K562 (cell line): ENCODE results near the gene NT5DC4. TPM values are rescaled to one million over a fixed set of nuclear protein-coding genes. Genes with fewer than 3 reads are reported as not detected.

Experiments used
- ATAC-seq: fragments of 200-7000 bp; cut with Tn5 transposase; 3 replicates; pipeline ENCODE4 v1.9.1; 2020; ENCODE audit warnings: moderate library complexity
- BruUV-seq: library from RNA; stranded (reverse); fragments of 400-500 nt; replicated peaks from 2 replicates; lab custom pipeline; 2021; lab: Mats Ljungman, UMichigan
- CTCF ChIA-PET: fragments of 300-600 bp; formaldehyde crosslinking; extraction: SDS; loops from one replicate; lab custom pipeline; 2021; ENCODE audit warnings: low intra/inter-chr PET ratio; lab: Yijun Ruan, JAX
- POLR2A ChIA-PET: fragments of 300-600, 350-650 bp; sonication (Branson Sonifier 250); formaldehyde crosslinking; extraction: SDS; loops from one replicate; lab custom pipeline; 2021; ENCODE audit warnings: antibody characterized with exemption, inconsistent platforms; lab: Yijun Ruan, JAX
- DNase-seq, 4 experiments: peaks; one replicate each; pipeline versions ENCODE4 v3.0.0 to v3.0.0-alpha.2; 2011 to 2018; ENCODE audit warnings: low spot score in 3 of 4, mixed read lengths in 3 of 4; ENCODE audit errors: extremely low read depth in 1 of 4
- FAIRE-seq: peaks from 2 replicates; lab custom pipeline; 2011; peaks lifted over from hg19 to GRCh38; lab: Jason Lieb, UNC
- H2AFZ ChIP-seq: 2 replicates; pipeline ENCODE4 v1.6.0; 2011; ENCODE audit warnings: low read depth, low read length, control low read depth, inconsistent platforms
- H3K27ac ChIP-seq: fragments of 200-600 bp; 3 replicates; pipeline ENCODE4 v1.8.0; 2011; ENCODE audit warnings: low read depth, mild to moderate bottlenecking, control low read depth, inconsistent platforms, low read length, moderate library complexity, mixed read lengths; ENCODE audit errors: extremely low read depth
- H3K27me3 ChIP-seq, 2 experiments: fragments of 300-600 bp in 1 of 2; 2 replicates in 1 of 2; 3 replicates in 1 of 2; pipeline versions ENCODE4 v1.6.0 to v1.8.0; 2011; ENCODE audit warnings: inconsistent platforms in 2 of 2, low read length in 2 of 2, mild to moderate bottlenecking in 1 of 2, mixed read lengths in 1 of 2, moderate library complexity in 1 of 2; ENCODE audit not compliant: control insufficient read depth in 2 of 2, insufficient read depth in 2 of 2
- H3K36me3 ChIP-seq: fragments of 300-600 bp; 3 replicates; pipeline ENCODE4 v1.8.0; 2011; ENCODE audit warnings: mild to moderate bottlenecking, low read length, inconsistent platforms; ENCODE audit not compliant: control insufficient read depth, insufficient read depth
- H3K4me1 ChIP-seq, 2 experiments: fragments of 200-600 bp in 1 of 2; replicated peaks in 1 of 2; 2 replicates in 1 of 2; 3 replicates in 1 of 2; pipeline versions ENCODE4 v1.5.1 to v1.8.0; 2011; ENCODE audit warnings: inconsistent platforms in 2 of 2, low read length in 2 of 2, mild to moderate bottlenecking in 1 of 2, mixed read lengths in 1 of 2, moderate library complexity in 1 of 2; ENCODE audit not compliant: control insufficient read depth in 2 of 2, insufficient read depth in 2 of 2
- H3K4me2 ChIP-seq: 2 replicates; pipeline ENCODE4 v1.6.1; 2011; ENCODE audit warnings: low read length, control low read depth, inconsistent platforms, mixed read lengths; ENCODE audit not compliant: insufficient read depth
- H3K4me3 ChIP-seq: fragments of 200-600 bp; sonication (generic), shearing (Covaris generic); 2 replicates; pipeline ENCODE4 v1.5.1; 2016; ENCODE audit warnings: control low read depth, inconsistent platforms
- H3K79me2 ChIP-seq: fragments of 200-600 bp; 3 replicates; pipeline ENCODE4 v1.8.0; 2011; ENCODE audit warnings: low read length, inconsistent platforms; ENCODE audit not compliant: control insufficient read depth, insufficient read depth
- H3K9ac ChIP-seq, 2 experiments: 2 replicates each; pipeline versions ENCODE4 v1.6.0 to v1.6.1; 2011; ENCODE audit warnings: low read depth in 2 of 2, low read length in 2 of 2, control low read depth in 1 of 2, inconsistent platforms in 1 of 2, mild to moderate bottlenecking in 1 of 2, mixed read lengths in 1 of 2; ENCODE audit not compliant: insufficient read depth in 1 of 2
- H3K9me1 ChIP-seq: one replicate; pipeline ENCODE4 v1.6.0; 2011; ENCODE audit warnings: inconsistent platforms, mild to moderate bottlenecking, low read length, moderate library complexity; ENCODE audit not compliant: control insufficient read depth, insufficient read depth
- H3K9me3 ChIP-seq: replicated peaks from 2 replicates; pipeline ENCODE4 v1.5.1; 2011; ENCODE audit warnings: low read depth, low read length, inconsistent platforms; ENCODE audit not compliant: control insufficient read depth, insufficient read depth
- H4K20me1 ChIP-seq: replicated peaks from 2 replicates; pipeline ENCODE4 v1.6.1; 2011; ENCODE audit warnings: low read length, inconsistent platforms, mixed read lengths; ENCODE audit not compliant: control insufficient read depth, insufficient read depth
- CTCF ChIP-seq, 3 experiments: IDR thresholded peaks in 2 of 3; conservative IDR thresholded peaks in 1 of 3; 2 replicates each; pipeline ENCODE4 v1.5.1; 2011 to 2012; ENCODE audit warnings: low read length in 3 of 3, mild to moderate bottlenecking in 3 of 3, control low read depth in 2 of 3, improper control_type of control experiment in 1 of 3, inconsistent platforms in 1 of 3, low read depth in 1 of 3, mixed read lengths in 1 of 3, moderate library complexity in 1 of 3; ENCODE audit not compliant: insufficient read depth in 2 of 3
- FUS ChIP-seq: fragments of 200-400 bp; formaldehyde crosslinking; optimal IDR thresholded peaks from 2 replicates; pipeline ENCODE3; 2017; ENCODE audit warnings: low read depth, low read length
- POLR2A ChIP-seq: fragments of 450-650 bp; conservative IDR thresholded peaks from 2 replicates; pipeline ENCODE4 v1.6.1; 2016
- SMARCA5 ChIP-seq: fragments of 450-650 bp; IDR thresholded peaks from 2 replicates; pipeline ENCODE4 v1.6.1; 2016
- ZKSCAN8 ChIP-seq: fragments of 200-800 bp; sonication (Bioruptor generic); IDR thresholded peaks from 2 replicates; pipeline ENCODE4 v1.6.1; 2016; ENCODE audit warnings: missing genetic modification characterization, missing compliant biosample characterization
- WGBS: fragments of 100-300 bp; shearing (Covaris generic); methylation state at CpG from one replicate; pipeline ENCODE4 v1.1.6; 2016; ENCODE audit warnings: low coverage, mixed read lengths; ENCODE audit not compliant: insufficient coverage; ENCODE audit errors: missing lambda C conversion rate; 5-methylcytosine and 5-hydroxymethylcytosine counted together
- in situ Hi-C: fragments of 300-500 bp; cut with MboI; formaldehyde crosslinking; loops from 4 replicates; pipeline ENCODE4 v1.15.0; 2018; ENCODE audit warnings: inconsistent platforms, mixed read lengths
- intact Hi-C: fragments of 100-400 bp; cut with micrococcal nuclease; formaldehyde crosslinking; loops from 2 replicates; pipeline ENCODE4 v1.14.2; 2022
- polyA plus RNA-seq, 8 experiments: library from polyadenylated mRNA; depleted of rRNA in 4 of 8; stranded (reverse) in 5 of 8; unstranded in 3 of 8; fragments of >200 nt; fragmentation: Nextera tagmentation in 2 of 8; fragmentation: Illumina TruSeq in 1 of 8; extraction: Ambion mirVana in 2 of 8; extraction: Trizol in 1 of 8; gene quantifications; 2 replicates each; pipeline versions ENCODE4 v1.2.1 to v1.2.3, GENCODE V29; 2011 to 2014; ENCODE audit warnings: inconsistent platforms in 1 of 8, missing spikeins in 1 of 8
- total RNA-seq, 7 experiments: library from RNA; depleted of rRNA in 6 of 7; stranded (reverse); fragments of >200 nt in 6 of 7; fragmentation: Illumina TruSeq in 2 of 7; extraction: Trizol in 2 of 7; gene quantifications; 2 replicates each; pipeline versions ENCODE4 v1.2.1 to v1.2.3, GENCODE V29; 2011 to 2021; ENCODE audit warnings: low replicate concordance in 1 of 7
- TF ChIP-seq, protein P1 (sequence below): fragments of 250-450 bp; sonication (Bioruptor Pico); IDR thresholded peaks from 2 replicates; pipeline ENCODE4 v1.8.0; 2021; ENCODE audit warnings: moderate library complexity, mild to moderate bottlenecking, inconsistent platforms
- TF ChIP-seq, protein P2 (sequence below): fragments of 450-650 bp; IDR thresholded peaks from 2 replicates; pipeline ENCODE4 v1.6.1; 2018; ENCODE audit warnings: mild to moderate bottlenecking, low read depth; ENCODE audit not compliant: partially characterized antibody

NT5DC4 gene
- total and polyA plus RNA-seq, 9 of the 15 experiments (the other 6 are each of a cell fraction or from before 2014, with no cell fraction given), result 0.44 to 6.9 (median 2.5) TPM

GRCh38 chr2:112755444-112755843 is 34.6 kb downstream of the NT5DC4 start (continued):
- no peak for TF ChIP-seq CTCF (IDR thresholded peaks at IDR 0.05 in 2 of 3, conservative IDR thresholded peaks at IDR 0.05 in 1 of 3; ENCODE audit: insufficient read depth in 2 of 3, low read depth in 1 of 3, low read length in 3 of 3)

DNA sequence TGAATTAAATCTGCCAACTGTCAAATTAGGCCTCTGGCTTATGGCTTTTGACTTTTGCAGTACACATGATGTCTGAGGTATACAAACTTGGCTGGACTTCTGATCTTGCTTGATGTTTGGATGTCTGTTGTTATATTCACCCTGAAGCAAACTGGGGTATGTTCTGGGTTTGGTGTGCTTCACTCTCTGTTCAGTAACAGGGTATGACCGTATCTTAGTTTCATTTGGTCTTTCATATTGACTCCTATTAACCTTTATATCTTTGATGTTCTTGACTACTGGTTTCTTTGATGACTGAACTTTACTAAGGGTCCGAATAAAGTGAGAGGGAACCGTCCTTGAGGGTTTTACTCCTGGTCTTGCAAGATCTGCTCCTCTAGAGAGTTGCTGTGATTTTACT is 35.4 kb downstream of the NT5DC4 start:
- H3K4me3 ChIP-seq, result no peak overlapping the region
- DNase-seq, result no peak
- CTCF ChIA-PET, result no interaction called here

More for the DNA sequence above, 35.4 kb downstream of the NT5DC4 start:
- peaks cover 2% of the 10 kb centered on the region; the same call in 1 of the 2 replicates for H3K9me3 ChIP-seq
- H2AFZ ChIP-seq, result no peak overlapping the region
- peaks cover 93% of the 10 kb centered on the region for H3K36me3 ChIP-seq
- in situ Hi-C loops (no loop called here), intact Hi-C loops (no loop called here)
- ATAC-seq, result no peak
- H3K27ac ChIP-seq, result no peak overlapping the region
- no peaks in the 10 kb centered on the region for H3K27me3 ChIP-seq
- H3K79me2 ChIP-seq, result no peaks in the 10 kb centered on the region; the same call in 2 of the 3 replicates
- no peaks in the 10 kb centered on the region for H4K20me1 ChIP-seq
- no peaks in the 10 kb centered on the region for H3K9me1 ChIP-seq
- POLR2A ChIA-PET, result interaction anchor here (1.0 kb wide), 1 partner anchor 12 kb away, joined by 4 read pairs; no protein-coding TSS in a partner anchor
- BruUV-seq, result TSS peak; percentile 13
- no peak overlapping the region for H3K9ac ChIP-seq
- WGBS, result 96% methylated on average over 3 of the region's 3 CpGs
- FAIRE-seq, result no peak
- no peaks in the 10 kb centered on the region; a peak in 1 of 5 replicates for H3K4me1 ChIP-seq
- TF ChIP-seq, protein P1, sequence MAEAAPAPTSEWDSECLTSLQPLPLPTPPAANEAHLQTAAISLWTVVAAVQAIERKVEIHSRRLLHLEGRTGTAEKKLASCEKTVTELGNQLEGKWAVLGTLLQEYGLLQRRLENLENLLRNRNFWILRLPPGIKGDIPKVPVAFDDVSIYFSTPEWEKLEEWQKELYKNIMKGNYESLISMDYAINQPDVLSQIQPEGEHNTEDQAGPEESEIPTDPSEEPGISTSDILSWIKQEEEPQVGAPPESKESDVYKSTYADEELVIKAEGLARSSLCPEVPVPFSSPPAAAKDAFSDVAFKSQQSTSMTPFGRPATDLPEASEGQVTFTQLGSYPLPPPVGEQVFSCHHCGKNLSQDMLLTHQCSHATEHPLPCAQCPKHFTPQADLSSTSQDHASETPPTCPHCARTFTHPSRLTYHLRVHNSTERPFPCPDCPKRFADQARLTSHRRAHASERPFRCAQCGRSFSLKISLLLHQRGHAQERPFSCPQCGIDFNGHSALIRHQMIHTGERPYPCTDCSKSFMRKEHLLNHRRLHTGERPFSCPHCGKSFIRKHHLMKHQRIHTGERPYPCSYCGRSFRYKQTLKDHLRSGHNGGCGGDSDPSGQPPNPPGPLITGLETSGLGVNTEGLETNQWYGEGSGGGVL (CRISPR knock-in tag), result no peak
- TF ChIP-seq FUS (no peak), SMARCA5 (no peak), ZKSCAN8 (CRISPR knock-in tag) (no peak), POLR2A (no peak)
- TF ChIP-seq, protein P2, sequence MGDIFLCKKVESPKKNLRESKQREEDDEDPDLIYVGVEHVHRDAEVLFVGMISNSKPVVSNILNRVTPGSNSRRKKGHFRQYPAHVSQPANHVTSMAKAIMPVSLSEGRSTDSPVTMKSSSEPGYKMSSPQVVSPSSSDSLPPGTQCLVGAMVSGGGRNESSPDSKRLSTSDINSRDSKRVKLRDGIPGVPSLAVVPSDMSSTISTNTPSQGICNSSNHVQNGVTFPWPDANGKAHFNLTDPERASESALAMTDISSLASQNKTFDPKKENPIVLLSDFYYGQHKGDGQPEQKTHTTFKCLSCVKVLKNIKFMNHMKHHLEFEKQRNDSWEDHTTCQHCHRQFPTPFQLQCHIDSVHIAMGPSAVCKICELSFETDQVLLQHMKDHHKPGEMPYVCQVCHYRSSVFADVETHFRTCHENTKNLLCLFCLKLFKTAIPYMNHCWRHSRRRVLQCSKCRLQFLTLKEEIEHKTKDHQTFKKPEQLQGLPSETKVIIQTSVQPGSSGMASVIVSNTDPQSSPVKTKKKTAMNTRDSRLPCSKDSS, result no peak
- no peak overlapping the region for H3K4me2 ChIP-seq
